ENCODE measurements around the gene TBC1D22A.

The TBC1D22A gene

DNA sequence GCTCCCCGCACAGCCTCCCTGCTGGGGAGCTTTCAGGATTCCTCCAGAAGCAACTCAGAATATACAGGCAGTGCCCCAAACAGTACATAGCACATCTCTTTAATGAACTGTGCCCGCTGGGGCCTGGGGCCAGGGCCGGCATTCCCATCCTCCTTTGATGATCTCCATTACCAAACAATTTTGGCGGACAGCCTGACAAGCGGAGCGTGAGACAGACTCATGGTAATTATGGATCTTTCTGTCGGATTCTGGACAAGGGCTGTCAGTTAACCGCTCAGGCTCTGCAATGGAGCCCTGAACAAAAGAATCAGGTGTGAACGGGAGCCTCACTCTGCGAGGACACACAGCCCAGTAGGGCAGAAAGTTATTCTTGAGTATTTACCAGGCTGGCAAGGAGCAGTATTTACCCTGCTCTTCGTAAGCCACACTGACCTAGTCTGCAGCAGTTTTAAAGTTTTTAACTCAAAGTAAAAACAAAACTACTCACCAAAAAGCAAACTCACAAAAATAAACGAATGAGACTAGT, 174.0 kb downstream of the TBC1D22A start:
- Histone ChIP-seq H3K9ac (no peak overlapping the region; a peak in 1 of 22 replicates), H4K20me1 (peaks cover 0 to 68% (median 23%) of the 10 kb centered on the region in 11 experiments; a peak in 14 of 22 replicates), H3K27me3 (no peaks in the 10 kb centered on the region), H3K4me3 (no peak overlapping the region), H3K27ac (0 out of 22 replicates have a peak overlapping the region, but pooled peaks of 1 of the 11 experiments have one; percentile 6), H3K4me2 (no peak overlapping the region), H3K36me3 (peaks cover 6 to 78% (median 34%) of the 10 kb centered on the region in 11 experiments), H3K9me3 (replicated peaks in 1 of 11) (no peaks in the 10 kb centered on the region), H3K4me1 (peaks cover 0 to 35% (median 28%) of the 10 kb centered on the region in 10 experiments; a peak in 18 of 20 replicates)
- no peak for TF ChIP-seq Cebpa-rat (IDR thresholded peaks at IDR 0.05)

GRCh38 chr22:46937185-46937584, 174.7 kb downstream of the TBC1D22A start:
- TF ChIP-seq Cebpa-rat (IDR thresholded peaks at IDR 0.05) = no peak
- Histone ChIP-seq H3K4me1 (peaks cover 5 to 39% (median 32%) of the 10 kb centered on the region in 10 experiments), H3K9me3 (replicated peaks in 1 of 11) (no peaks in the 10 kb centered on the region), H4K20me1 (peaks cover 0 to 61% (median 23%) of the 10 kb centered on the region in 11 experiments; a peak in 14 of 22 replicates), H3K4me3 (no peak overlapping the region), H3K4me2 (no peak overlapping the region), H3K9ac (no peak overlapping the region), H3K27ac (no peak overlapping the region), H3K27me3 (no peaks in the 10 kb centered on the region), H3K36me3 (peaks cover 3 to 71% (median 28%) of the 10 kb centered on the region in 11 experiments; a peak in 21 of 22 replicates)

DNA sequence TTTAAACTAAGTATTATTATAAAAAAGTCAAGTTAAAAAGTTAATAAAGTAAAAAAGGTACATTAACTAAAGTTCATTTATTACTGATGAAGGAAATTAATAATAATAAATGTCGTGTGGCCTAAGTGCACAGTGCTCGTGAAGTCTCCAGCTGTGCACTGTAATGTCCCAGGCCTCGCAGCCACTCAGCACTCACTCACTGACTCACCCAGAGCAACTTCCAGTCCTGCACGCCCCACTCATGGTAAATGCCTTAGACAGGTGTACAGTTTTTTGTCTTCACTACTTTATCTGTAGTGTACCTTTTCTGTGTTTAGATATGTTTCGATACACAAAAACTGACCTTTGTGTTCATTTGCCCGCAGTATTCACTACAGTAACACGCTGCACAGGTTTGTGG, 175.5 kb downstream of the TBC1D22A start:
- Histone ChIP-seq H3K27me3 (no peaks in the 10 kb centered on the region), H3K4me2 (no peak overlapping the region), H3K9me3 (replicated peaks in 1 of 11) (no peaks in the 10 kb centered on the region), H3K4me1 (peaks cover 12 to 45% (median 38%) of the 10 kb centered on the region in 10 experiments), H3K36me3 (peaks cover 0 to 67% (median 24%) of the 10 kb centered on the region in 11 experiments; a peak in 19 of 22 replicates), H3K4me3 (no peak overlapping the region), H4K20me1 (peaks cover 0 to 53% (median 23%) of the 10 kb centered on the region in 11 experiments; a peak in 14 of 22 replicates), H3K9ac (no peak overlapping the region), H3K27ac (no peak overlapping the region)
- TF ChIP-seq Cebpa-rat (IDR thresholded peaks at IDR 0.05) = no peak

DNA sequence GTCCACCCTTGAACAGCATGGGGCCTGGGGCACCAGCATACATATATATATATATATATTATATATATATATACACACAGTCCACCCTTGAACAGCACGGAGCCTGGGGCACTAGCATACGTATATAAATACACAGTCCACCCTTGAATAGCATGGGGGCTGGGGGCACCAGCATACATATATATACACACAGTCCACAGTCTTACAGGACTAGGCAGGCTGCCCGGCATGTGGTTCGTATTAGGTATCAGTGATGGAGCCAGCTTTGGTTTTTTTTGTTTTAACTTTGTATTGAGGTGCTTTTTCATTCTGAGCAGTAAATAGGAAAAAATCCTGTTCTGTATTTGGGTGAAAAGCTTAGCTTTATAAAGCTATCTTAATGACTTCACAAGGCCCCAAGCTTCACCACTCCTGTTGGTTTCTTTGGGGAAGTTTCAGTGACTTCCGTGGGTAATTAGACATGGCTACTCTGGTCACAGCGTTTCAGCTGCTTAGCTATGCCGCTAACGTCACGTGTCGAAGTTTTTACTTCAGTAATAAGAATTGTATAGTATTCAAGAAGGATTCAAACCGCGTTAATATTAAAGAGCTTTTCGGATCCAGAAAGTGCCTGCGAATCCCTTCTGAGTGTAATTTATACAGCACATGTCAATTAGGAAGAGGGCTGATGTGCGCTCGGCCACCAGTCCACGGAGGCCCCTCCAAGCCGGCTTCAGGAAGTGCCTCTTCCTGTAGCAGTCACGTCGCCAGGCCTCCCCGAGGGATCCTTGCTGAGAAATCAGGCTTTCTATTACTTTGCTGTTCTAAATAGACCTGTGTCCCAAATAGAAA, 179.7 kb downstream of the TBC1D22A start:
- peak overlapping the region; percentile 50 to 81 (median 67); a peak in 21 of 22 replicates for H3K27ac ChIP-seq
- H3K36me3 ChIP-seq = peaks cover 10 to 69% (median 27%) of the 10 kb centered on the region in 11 experiments; a peak in 18 of 22 replicates
- H3K9ac ChIP-seq = peak overlapping the region; percentile 20 to 70 (median 60); a peak in 20 of 22 replicates
- H3K4me1 ChIP-seq = peaks cover 29 to 44% (median 41%) of the 10 kb centered on the region in 10 experiments
- H3K9me3 ChIP-seq (replicated peaks in 1 of 11) = peaks cover 0 to 5% (median 0%) of the 10 kb centered on the region in 11 experiments; a peak in 2 of 22 replicates
- H4K20me1 ChIP-seq = peaks cover 0 to 36% (median 19%) of the 10 kb centered on the region in 11 experiments; a peak in 15 of 22 replicates
- no peak for TF ChIP-seq Cebpa-rat (IDR thresholded peaks at IDR 0.05)
- H3K4me3 ChIP-seq = peak overlapping the region in 6 of 10 experiments; percentile 7 to 36 (median 21); a peak in 7 of 20 replicates
- peak overlapping the region; percentile 70 to 90 (median 74) for H3K4me2 ChIP-seq
- H3K27me3 ChIP-seq = no peaks in the 10 kb centered on the region

- H3K4me2 ChIP-seq = peak overlapping the region; percentile 70 to 90 (median 74)
- H3K27ac ChIP-seq = peak overlapping the region; percentile 50 to 81 (median 67); a peak in 21 of 22 replicates
- H3K4me3 ChIP-seq = peak overlapping the region in 6 of 10 experiments; percentile 7 to 36 (median 21); a peak in 6 of 20 replicates
- peaks cover 29 to 53% (median 50%) of the 10 kb centered on the region in 10 experiments for H3K4me1 ChIP-seq
- H3K9ac ChIP-seq = peak overlapping the region; percentile 20 to 70 (median 60); a peak in 19 of 22 replicates
- peaks cover 10 to 69% (median 27%) of the 10 kb centered on the region in 11 experiments; a peak in 18 of 22 replicates for H3K36me3 ChIP-seq
- H3K9me3 ChIP-seq (replicated peaks in 1 of 11) = peaks cover 0 to 5% (median 0%) of the 10 kb centered on the region in 11 experiments; a peak in 2 of 22 replicates
- H3K27me3 ChIP-seq = no peaks in the 10 kb centered on the region
- peak in 5 of 11 experiments; percentile 14 to 77 (median 26); a peak in 3 of 22 replicates for TF ChIP-seq Cebpa-rat (IDR thresholded peaks at IDR 0.05)
- peaks cover 0 to 36% (median 26%) of the 10 kb centered on the region in 11 experiments; a peak in 15 of 22 replicates for H4K20me1 ChIP-seq
Measured at GRCh38 chr22:46942799-46943785, 180.6 kb downstream of the TBC1D22A start.

GRCh38 chr22:46945481-46945880, 183.0 kb downstream of the TBC1D22A start:
- Histone ChIP-seq H3K4me1 (peaks cover 29 to 58% (median 54%) of the 10 kb centered on the region in 10 experiments), H3K4me3 (no peak overlapping the region), H3K36me3 (peaks cover 19 to 70% (median 35%) of the 10 kb centered on the region in 11 experiments; a peak in 21 of 22 replicates), H3K9me3 (replicated peaks in 1 of 11) (peaks cover 0 to 5% (median 0%) of the 10 kb centered on the region in 11 experiments; a peak in 2 of 22 replicates), H3K27me3 (no peaks in the 10 kb centered on the region), H3K9ac (no peak overlapping the region), H3K4me2 (peak overlapping the region; percentile 15 to 56 (median 39); a peak in 19 of 22 replicates), H4K20me1 (peaks cover 0 to 57% (median 26%) of the 10 kb centered on the region in 11 experiments; a peak in 15 of 22 replicates), H3K27ac (0 out of 22 replicates have a peak overlapping the region, but pooled peaks of 1 of the 11 experiments have one; percentile 2)
- TF ChIP-seq Cebpa-rat (IDR thresholded peaks at IDR 0.05) = no peak

- peak overlapping the region in 8 of 11 experiments; percentile 22 to 56 (median 34); a peak in 13 of 22 replicates for H3K4me2 ChIP-seq
- H3K27me3 ChIP-seq = no peaks in the 10 kb centered on the region
- H3K4me1 ChIP-seq = peaks cover 29 to 58% (median 54%) of the 10 kb centered on the region in 10 experiments
- no peak overlapping the region for H3K27ac ChIP-seq
- H4K20me1 ChIP-seq = peaks cover 0 to 67% (median 26%) of the 10 kb centered on the region in 11 experiments; a peak in 15 of 22 replicates
- H3K4me3 ChIP-seq = no peak overlapping the region
- H3K36me3 ChIP-seq = peaks cover 21 to 80% (median 40%) of the 10 kb centered on the region in 11 experiments; a peak in 21 of 22 replicates
- H3K9me3 ChIP-seq (replicated peaks in 1 of 11) = peaks cover 0 to 5% (median 0%) of the 10 kb centered on the region in 11 experiments; a peak in 2 of 22 replicates
- H3K9ac ChIP-seq = no peak overlapping the region
- no peak for TF ChIP-seq Cebpa-rat (IDR thresholded peaks at IDR 0.05)
Measured at GRCh38 chr22:46946383-46946962, 184.0 kb downstream of the TBC1D22A start.
